Measurements from ENCODE around the gene UCK1. TPM values are rescaled to one million over a fixed set of nuclear protein-coding genes. Genes with fewer than 3 reads are reported as not detected.

UCK1 gene
- polyA plus RNA-seq, 4 donors = 37.4 to 43.3 (median 39.2) TPM

DNA sequence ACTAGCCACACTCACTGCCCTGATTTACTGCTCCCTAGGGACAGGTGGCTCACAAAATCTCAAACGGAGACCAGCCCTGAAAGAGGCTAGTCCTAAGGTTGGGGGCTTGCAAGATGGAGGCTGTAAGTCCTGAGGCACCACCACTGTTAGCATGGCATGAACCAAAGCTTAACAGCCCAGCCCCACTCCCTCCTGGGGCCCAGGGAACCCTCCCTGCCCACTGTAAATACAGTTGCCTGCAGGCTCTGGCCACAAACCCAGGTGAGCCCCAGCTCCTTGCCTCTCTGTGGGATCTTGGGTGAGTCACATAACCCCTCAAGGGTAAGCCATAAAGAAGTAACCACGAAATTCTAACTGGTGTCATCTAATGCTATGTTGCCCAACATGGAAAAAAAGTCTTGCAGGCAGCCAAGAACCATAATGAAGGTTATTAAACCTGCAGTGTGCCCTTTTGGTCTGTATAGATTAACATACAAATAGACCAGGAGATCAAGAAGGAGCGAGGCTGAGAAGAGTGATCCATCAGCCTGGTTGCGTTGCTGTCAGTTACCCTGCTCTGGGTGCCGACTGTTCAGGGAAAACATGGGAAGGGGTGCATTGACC lies 30.0 kb downstream of the UCK1 start:
- no peak for DNase-seq (ENCODE audit: low read depth in 4 of 4, low spot score in 3 of 4)

DNA sequence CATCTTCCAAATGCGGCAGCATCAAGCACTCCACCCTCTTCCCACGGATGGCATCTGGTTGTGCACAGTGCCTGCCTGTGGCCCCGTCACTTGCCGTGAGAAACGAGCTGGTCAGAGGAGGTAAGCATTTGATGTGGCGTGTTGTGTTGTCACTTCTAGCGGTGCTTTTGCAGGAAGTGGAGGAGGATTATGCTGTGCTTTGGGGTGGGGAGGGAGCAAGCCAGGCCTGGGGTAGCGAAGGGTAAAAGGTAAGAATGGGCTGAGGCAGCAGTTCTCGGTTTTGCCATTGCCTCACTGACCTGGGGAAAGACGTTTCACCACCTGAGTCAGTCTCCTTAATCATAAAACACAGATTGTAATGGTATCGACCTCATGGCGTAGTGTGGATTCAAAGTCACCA lies 30.7 kb downstream of the UCK1 start:
- no peak for DNase-seq (ENCODE audit: low read depth in 4 of 4, low spot score in 3 of 4)

DNA sequence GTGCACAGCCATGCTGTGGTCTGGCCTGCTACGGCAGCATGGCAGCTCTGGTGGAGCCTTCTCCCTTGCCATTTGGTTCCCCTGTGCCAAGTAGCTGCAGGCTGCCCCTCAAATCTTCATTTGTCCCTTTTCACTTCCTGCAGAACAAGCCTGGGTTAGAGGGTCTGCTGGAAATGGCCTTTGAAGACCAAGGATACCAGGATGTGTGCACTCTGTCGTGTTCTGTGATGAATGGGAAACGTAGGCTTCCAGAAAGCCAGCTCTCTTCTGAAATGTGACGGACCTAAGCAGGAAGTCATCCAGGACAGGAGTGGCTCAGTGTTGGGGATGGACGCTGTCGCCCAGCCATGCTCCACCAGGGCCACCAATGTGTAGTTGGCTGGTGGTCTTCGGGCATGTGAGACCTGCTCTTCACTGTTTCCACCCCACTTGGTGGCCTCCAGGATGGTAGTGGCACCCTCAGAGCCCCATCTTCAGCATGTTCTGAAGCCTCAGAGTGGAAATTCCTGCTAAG lies 31.8 kb downstream of the UCK1 start:
- no peak for DNase-seq (ENCODE audit: low read depth in 4 of 4, low spot score in 3 of 4)

DNA sequence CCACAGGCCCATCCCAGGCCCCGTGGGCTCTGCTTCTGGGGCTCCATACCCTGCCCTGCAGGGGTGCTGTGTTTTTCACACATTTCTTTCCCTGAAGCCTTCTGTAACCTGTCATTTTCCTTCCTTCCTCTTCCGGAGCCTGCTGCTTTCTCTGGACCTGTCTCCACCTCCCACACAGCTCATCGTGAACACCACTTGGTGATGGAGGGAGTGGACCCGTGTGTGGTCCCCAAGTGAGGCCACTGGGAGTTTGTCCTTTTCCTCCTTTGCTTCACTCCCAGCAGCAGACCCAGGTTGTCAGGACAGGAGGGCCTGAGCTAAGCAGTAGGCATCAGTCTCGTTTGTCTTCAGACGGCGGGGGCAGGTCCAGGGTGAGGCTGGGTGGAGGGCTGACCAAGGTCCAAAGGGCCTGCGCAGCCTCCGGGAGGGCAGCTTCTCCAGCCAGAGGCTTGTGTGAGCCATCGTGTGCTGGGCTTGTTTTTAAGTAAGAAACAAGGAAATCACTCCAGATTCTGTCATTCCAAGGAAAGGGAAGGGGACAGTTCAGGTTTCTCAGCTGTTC lies 34.1 kb downstream of the UCK1 start:
- DNase-seq (ENCODE audit: low read depth in 4 of 4, low spot score in 3 of 4) = no peak

DNA sequence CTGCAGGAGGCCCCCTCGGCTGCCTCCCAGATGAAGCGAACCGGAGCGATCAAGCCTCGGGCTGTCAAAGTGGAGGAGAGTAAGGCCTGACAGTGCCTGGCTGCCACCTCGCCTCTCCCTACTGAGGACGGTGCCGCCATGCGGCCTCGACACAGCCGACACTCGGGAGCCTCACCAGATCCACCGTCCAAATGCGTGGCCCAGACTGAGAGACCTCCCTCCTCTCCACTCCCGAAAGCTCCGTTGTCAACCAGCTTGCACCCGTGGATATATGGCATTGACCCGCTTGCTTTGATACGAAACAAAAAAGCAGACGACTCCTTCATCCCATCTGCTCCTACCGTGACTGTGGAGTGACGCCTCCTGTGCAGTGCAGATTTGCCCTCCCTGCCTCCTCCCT lies 35.3 kb downstream of the UCK1 start:
- DNase-seq (ENCODE audit: low read depth in 4 of 4, low spot score in 3 of 4) = no peak

DNA sequence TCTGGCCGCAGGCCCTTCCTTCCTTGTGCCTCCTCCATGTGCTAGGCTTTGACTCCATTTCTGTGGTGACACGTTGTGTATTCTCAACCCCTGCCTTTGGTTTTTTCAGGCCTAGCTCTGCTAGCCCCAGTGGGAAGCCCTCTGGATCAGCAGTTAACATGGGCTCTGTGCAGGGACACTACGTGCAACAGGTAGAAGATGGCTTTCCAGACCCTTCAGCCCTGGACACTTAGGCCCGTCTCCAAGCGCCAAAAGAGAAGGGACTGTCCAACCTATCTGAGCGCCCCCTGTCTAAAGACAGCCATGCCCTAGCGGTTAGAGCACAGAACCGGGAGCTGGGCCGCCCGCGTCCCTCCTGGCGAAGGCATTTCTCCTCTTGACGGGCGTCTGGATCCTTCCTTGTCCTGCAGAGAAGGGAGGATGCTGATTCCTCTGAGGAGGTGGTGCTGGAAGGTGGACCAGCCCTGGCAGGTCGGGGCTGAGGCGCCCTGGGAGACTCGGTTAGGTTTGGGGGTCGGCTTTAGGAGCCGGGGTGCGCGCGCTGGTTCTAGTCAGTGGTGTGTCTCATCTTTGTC lies 36.7 kb downstream of the UCK1 start:
- no peak for DNase-seq (ENCODE audit: low read depth in 4 of 4, low spot score in 3 of 4)

DNA sequence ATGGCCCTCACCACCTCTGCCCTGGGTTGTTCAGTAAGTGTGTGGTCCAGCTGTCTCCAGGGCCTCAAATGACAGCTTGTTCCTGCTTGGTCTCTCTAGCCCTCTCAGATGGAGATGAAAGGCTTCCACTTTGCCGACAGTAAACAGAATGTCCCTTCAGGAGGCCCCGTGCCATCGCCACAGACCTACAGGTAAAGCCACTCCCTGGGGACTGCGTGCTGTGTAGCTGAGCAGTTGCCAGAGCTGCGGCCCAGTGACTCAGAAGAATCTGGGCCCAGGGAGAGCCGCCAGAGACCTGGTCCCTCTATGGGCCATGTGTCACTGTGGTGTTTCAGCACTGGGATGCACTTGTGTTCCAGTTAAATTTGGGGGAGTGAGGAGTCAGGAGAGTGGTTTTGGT lies 39.0 kb downstream of the UCK1 start:
- DNase-seq (ENCODE audit: low read depth in 4 of 4, low spot score in 3 of 4) = no peak

DNA sequence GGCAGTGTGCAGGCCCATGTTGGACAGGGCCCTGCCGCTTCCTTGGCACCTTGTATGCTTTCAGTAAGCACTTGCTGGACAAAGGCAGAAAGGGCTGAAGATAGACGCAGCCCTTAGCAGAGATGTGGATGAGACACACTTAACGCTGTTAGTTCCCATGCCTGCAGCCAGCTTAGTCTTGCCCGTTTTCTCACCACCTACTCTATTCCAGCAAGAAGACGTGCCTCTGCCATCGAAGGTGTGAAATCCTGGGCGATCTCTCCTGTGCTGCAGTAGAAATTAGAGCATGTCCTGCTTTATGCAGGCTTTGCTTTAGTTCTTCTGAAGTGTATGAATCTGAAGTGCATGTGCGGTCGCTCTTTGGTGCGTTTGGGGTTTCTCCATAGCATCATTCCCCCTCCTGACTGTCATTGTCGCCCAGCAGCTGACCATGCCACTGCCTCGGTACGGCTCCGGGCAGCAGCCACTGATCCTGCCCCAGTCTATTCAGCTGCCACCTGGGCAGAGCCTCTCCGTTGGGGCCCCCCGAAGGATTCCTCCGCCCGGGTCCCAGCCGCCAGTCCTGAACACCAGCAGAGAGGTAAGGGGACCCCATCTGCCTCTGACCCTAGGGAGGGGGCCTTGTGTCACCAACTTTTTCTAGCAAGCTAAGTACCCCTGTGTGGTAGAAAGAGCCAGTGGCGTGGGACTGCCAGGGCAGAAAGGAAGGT lies 39.9 kb downstream of the UCK1 start:
- DNase-seq (ENCODE audit: low read depth in 4 of 4, low spot score in 3 of 4) = no peak

DNA sequence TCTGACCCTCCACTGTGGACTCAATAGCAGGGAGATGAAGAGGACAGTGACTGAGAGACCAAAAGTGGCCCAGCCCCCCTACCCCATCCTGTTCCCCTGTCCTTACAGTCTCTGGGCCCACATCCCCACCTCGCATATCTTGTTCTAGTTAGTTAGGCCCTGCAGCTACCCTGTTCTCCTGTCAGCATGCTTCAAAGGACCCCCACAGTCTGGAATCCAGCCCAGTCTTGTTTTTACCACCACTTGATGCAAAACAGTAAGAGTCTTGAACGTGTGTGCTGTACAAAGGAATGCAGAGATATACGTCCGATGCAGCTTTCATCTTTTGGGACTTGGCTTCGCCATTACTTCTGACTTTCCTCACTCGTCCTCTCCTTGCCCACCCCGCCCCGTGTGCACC lies 40.5 kb downstream of the UCK1 start:
- no peak for DNase-seq (ENCODE audit: low read depth in 4 of 4, low spot score in 3 of 4)

DNA sequence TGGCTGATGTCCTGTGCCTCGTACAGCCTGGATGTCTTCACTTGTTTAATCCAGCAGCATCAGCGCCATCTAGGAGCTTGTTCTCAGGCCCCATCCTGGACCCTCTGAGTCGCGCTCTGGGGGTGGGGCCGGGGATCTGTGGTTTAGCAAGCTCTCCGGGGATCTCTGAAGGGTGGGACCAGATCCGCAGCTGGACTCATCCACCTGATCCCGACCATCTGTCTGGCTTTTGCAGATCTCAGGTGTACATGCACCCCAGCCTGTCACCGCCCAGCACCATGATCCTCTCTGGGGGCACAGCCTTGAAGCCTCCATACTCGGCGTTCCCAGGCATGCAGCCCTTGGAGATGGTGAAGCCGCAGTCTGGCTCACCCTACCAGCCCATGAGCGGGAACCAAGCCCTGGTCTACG lies 43.4 kb downstream of the UCK1 start:
- no peak for DNase-seq (ENCODE audit: low read depth in 4 of 4, low spot score in 3 of 4)

DNA sequence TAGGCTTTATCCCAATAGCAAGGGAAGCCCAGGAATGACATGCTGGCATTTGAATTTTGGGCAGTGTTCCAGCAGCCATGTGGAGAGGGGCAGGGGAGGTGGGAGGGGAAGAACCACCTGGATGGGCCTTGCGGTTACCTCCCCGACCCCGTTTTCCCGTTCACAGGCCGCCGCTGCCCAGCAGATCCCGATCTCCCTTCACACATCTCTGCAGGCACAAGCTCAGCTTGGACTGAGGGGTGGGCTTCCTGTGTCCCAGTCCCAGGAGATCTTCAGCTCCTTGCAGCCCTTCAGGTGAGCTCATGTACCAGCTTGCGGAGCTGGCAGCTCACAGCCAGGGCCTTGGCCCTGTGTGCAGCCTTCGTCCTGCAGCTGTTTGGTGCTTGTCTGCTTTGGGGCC lies 44.1 kb downstream of the UCK1 start:
- DNase-seq (ENCODE audit: low read depth in 4 of 4, low spot score in 3 of 4) = no peak

DNA sequence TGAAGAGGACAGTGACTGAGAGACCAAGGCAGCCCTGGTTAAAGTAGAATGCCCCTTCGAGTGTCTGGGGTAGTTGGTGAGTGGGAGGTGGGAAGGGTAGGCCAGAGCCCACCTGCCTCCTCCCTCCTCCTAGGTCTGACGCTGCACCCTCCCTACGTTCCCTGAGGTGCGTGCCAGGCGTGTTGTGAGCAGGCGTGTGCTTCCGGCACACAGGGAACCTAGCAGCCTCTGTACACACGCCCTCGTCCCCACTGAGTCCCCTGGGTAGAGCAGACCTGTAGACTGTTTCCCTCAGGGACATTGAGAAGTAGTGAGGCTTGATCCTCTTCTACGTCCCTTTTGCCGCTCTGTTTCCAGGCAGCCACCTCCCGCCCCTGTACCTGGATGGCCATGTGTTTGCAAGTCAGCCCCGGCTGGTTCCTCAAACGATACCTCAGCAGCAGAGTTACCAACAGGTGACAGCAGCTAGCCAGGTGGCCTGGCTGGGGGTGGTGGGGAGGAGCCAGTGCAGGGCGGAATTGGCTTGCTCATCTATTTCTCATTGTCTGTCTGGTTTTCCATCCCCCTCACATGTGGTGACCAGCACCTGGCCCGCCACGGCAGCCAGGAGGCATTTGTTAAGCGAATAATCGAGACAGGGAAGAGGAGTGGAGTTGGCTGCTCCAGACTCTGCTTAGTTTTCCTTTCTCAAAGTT lies 45.2 kb downstream of the UCK1 start:
- DNase-seq (ENCODE audit: low read depth in 4 of 4, low spot score in 3 of 4) = no peak

DNA sequence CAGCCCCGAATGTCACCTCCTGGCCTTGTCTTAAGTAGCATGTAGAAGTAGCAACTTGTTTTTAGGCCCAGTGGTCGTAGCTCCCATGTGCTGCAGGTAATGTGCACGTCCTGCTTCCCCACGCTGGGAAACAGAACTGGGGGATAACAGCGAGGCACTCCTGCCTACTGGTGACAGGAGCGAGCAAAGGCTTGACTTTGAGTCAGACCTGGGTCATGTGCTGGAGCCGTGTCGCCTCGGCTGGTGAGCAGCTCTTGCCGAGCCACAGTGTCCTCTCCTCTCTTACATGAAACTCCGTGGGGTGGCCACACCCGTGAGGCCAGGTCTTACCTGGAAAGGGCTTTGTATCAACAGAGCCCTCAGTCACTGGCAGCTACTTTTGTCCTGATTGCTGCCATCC lies 45.9 kb downstream of the UCK1 start:
- DNase-seq (ENCODE audit: low read depth in 4 of 4, low spot score in 3 of 4) = no peak

DNA sequence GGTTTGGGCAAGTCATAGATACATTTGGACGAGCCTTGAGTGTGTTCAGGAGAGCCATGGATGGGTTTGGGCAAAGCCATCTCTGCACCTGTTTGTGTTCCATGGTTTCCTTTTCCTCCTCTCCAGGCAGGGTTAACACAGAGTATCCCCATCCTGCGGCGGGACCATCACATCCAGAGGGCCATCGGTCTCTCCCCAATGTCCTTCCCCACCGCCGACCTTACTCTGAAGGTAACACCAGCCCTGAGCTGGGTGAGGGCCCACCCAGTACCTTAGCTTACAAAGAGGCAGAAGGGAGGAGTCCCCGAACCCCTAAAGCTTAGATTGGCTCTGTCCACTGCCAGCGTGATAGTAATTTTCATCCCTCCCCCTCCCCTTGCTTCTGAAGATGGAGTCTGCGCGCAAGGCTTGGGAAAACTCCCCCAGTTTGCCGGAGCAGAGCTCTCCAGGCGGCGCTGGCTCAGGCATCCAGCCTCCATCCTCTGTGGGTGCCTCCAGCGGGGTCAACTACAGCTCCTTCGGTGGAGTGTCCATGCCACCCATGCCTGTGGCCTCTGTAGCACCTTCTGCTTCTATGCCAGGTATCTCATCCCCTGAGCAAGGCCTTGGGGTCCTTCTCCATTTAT lies 46.4 kb downstream of the UCK1 start:
- DNase-seq (ENCODE audit: low read depth in 4 of 4, low spot score in 3 of 4) = no peak

DNA sequence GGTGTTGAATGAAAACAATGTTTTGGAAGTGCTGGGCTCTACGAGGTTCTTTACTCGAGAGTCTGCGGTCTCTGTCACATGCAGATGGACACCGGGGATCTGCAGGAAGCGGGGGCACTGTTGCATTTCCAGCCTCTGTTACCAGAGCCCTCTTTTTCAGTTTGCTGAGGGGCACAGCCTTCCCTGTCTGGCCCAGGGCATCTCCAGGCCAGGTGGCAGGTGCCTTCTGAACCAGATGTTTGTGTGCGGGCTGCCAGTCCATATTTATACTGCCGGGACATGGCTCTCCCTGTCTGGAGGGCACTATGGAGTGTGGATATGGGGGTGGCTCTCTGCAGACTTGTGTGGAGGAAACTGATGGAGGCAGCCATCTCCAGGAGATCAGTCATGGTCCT lies 47.0 kb downstream of the UCK1 start:
- DNase-seq (ENCODE audit: low read depth in 4 of 4, low spot score in 3 of 4) = no peak

DNA sequence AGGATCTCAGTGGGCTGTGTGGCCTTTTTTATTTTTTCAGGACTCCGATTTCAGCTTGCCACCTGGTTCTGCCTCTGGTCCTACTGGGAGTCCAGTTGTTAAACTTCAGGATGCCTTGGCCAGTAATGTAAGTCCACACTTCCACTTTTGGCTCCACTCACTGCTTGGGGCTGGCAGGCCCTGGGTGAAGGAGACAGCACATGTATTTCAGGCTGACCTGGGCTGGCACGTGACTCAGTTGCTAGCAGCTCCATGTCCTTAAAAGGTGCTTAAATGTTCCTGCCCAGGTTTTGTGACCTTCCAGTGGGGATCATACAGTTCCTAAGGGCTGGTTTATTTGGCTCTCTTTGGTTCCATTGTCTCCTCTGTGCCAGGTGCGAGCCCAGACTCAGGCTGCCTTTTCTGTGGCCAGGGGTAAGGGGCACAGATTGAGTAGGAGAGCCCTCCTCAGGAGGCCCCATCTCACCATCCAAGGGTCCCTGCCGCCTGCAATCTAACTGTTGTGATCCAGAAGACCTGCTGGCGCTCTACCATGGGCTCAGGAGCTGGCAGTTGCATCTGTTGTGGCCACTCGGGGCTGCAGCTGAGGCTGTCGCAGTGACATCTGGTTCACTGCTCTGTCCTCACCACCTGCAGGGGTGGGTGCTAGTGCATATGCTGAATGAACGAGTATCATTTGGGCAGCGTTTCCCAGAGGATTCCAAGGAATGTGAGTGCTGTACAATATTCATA lies 47.6 kb downstream of the UCK1 start:
- no peak for DNase-seq (ENCODE audit: low read depth in 4 of 4, low spot score in 3 of 4)

DNA sequence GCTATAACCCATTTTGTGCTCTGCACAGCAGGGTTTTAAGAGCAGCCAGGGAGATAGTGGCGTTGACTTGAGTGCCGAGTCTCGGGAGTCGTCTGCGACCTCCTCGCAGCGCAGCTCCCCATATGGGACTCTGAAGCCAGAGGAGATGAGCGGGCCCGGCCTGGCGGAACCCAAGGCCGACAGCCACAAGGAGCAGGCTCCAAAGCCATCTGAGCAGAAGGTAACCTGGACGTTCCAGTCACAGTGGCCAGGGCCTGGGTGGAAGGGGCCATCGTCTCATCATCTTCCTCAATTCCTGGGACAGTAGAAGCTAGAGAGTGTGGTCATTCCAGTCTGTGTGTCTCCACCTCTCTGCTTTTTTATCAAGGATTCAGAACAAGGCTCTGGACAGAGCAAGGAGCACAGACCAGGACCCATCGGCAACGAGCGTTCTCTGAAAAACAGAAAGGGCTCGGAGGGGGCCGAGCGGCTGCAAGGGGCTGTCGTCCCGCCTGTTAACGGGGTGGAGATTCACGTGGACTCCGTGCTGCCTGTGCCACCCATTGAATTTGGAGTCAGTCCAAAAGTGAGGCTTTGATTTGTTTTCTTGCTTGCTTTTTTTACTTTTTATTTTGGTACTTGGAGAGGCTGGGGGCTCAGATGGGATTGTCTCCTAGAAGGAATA lies 48.6 kb downstream of the UCK1 start:
- no peak for DNase-seq (ENCODE audit: low read depth in 4 of 4, low spot score in 3 of 4)

DNA sequence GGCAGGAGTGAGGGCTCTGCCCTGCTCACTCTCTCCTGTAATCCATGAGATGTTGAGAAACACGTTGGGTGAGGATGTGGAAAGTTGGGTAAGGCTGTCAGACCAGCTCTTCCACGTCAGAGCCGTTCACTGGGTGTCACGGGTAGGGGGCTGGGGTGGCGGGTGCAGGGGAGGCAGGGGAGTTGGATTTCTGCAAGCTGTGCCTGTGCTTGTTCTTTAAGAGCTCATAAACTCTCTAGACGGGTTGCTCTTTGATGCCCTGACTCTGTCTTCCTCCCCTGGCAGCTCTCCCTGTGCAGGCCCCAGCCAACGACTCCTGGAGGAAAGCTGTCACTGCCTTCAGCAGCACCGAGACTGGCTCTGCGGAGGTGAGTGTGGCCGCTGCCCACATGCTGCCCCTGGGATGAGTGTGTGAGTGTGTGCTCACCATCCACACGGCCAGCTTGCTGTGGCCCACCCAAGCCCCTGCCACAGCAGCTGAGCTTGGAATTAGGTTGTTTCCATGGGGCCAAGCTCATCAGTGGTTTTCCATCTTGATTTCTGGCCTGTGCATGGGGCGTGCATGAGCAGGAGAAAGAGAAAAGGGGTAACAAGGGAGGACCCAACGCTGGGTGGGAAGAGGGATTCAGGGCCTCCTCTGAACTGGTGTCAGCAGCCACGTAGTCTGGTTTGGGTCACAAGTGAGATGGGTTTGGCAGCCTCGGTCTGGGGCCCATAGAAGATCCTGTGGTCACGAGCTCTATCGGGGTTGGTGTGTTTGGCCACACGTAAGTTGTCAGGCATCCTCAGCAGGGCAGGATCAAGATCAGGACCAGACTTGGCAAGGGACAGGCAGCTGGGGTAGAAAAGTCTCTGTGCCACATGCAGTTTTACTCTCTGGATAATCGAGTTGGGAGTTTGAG lies 49.4 kb downstream of the UCK1 start:
- no peak for DNase-seq (ENCODE audit: low read depth in 4 of 4, low spot score in 3 of 4)

DNA sequence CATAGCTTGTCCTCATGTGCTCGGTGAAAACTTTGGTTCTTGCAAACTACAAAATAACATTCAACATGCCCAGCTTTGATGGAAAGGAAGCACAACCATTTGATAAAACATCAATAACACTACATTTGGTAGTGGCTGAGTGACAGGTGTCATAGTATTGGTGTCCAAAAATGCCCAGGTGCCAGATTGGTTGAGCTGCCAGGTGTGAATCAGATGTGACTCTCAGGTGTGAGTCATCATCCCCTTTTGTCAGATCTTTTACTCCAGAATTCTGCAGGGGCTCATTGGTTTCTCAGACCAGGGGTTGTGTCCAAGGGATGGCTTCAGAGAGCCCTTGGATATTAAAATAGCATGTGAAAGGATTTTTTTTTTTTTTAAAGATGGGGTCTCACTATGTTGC lies 50.8 kb downstream of the UCK1 start:
- no peak for DNase-seq (ENCODE audit: low read depth in 4 of 4, low spot score in 3 of 4)
